ENCODE results near the gene ZNF827.

The ZNF827 gene

GRCh38 chr4:145938618-145939440 lies at the start of gene ZNF827:
ZNF827 (minus strand) TSS chr4:145938823; CDS start chr4:145938407, 416 bp downstream.
- peaks cover 41% of the 10 kb centered on the region for H3K4me1 Mint-ChIP-seq (ENCODE audit: low read depth)
- H3K9me3 Mint-ChIP-seq = no peaks in the 10 kb centered on the region
- peak within 1 kb of the TSS; percentile 98 for H3K4me3 Mint-ChIP-seq
- H3K27me3 Mint-ChIP-seq = no peaks in the 10 kb centered on the region
- peak; percentile 69 for DNase-seq
- H3K36me3 Mint-ChIP-seq (ENCODE audit: low read depth) = peaks cover 23% of the 10 kb centered on the region
- H3K27ac Mint-ChIP-seq = peak within 1 kb of the TSS; percentile 96

GRCh38 chr4:145984563-145984962 lies 45.9 kb upstream of the ZNF827 start:
- Mint-ChIP-seq H3K36me3 (ENCODE audit: low read depth) (no peaks in the 10 kb centered on the region), H3K4me1 (ENCODE audit: low read depth) (no peaks in the 10 kb centered on the region), H3K4me3 (no peak overlapping the region), H3K9me3 (no peaks in the 10 kb centered on the region), H3K27ac (no peak overlapping the region), H3K27me3 (peaks cover 13% of the 10 kb centered on the region)
- no peak for DNase-seq

GRCh38 chr4:145982791-145983190 lies 44.2 kb upstream of the ZNF827 start:
- no peak overlapping the region for H3K4me3 Mint-ChIP-seq
- H3K27me3 Mint-ChIP-seq = peaks cover 13% of the 10 kb centered on the region
- H3K4me1 Mint-ChIP-seq (ENCODE audit: low read depth) = no peaks in the 10 kb centered on the region
- no peaks in the 10 kb centered on the region for H3K9me3 Mint-ChIP-seq
- no peak for DNase-seq
- no peaks in the 10 kb centered on the region for H3K36me3 Mint-ChIP-seq (ENCODE audit: low read depth)
- no peak overlapping the region for H3K27ac Mint-ChIP-seq

- H3K9me3 Mint-ChIP-seq = no peaks in the 10 kb centered on the region
- no peak for DNase-seq
Observed at GRCh38 chr4:145979160-145979559, 40.5 kb upstream of the ZNF827 start.

GRCh38 chr4:145976680-145977079 lies 38.1 kb upstream of the ZNF827 start:
- Mint-ChIP-seq H3K4me3 (no peak overlapping the region), H3K4me1 (ENCODE audit: low read depth) (no peaks in the 10 kb centered on the region), H3K9me3 (no peaks in the 10 kb centered on the region), H3K27me3 (peaks cover 16% of the 10 kb centered on the region), H3K36me3 (ENCODE audit: low read depth) (no peaks in the 10 kb centered on the region), H3K27ac (no peak overlapping the region)
- DNase-seq = no peak

More at GRCh38 chr4:145979160-145979559, 40.5 kb upstream of the ZNF827 start:
- peaks cover 13% of the 10 kb centered on the region for H3K27me3 Mint-ChIP-seq
- no peaks in the 10 kb centered on the region for H3K4me1 Mint-ChIP-seq (ENCODE audit: low read depth)
- H3K4me3 Mint-ChIP-seq = no peak overlapping the region
- no peak overlapping the region for H3K27ac Mint-ChIP-seq
- no peaks in the 10 kb centered on the region for H3K36me3 Mint-ChIP-seq (ENCODE audit: low read depth)

- Mint-ChIP-seq H3K27ac (no peak overlapping the region), H3K9me3 (no peaks in the 10 kb centered on the region), H3K27me3 (peaks cover 5% of the 10 kb centered on the region), H3K4me3 (no peak overlapping the region), H3K36me3 (ENCODE audit: low read depth) (no peaks in the 10 kb centered on the region), H3K4me1 (ENCODE audit: low read depth) (peaks cover 2% of the 10 kb centered on the region)
- no peak for DNase-seq
Observed at GRCh38 chr4:145960012-145960411, 21.4 kb upstream of the ZNF827 start.

- Mint-ChIP-seq H3K36me3 (ENCODE audit: low read depth) (no peaks in the 10 kb centered on the region), H3K27ac (no peak overlapping the region), H3K9me3 (no peaks in the 10 kb centered on the region), H3K4me3 (no peak overlapping the region), H3K27me3 (no peaks in the 10 kb centered on the region), H3K4me1 (ENCODE audit: low read depth) (peaks cover 2% of the 10 kb centered on the region)
- DNase-seq = no peak
Observed at GRCh38 chr4:145957302-145957701, 18.7 kb upstream of the ZNF827 start.

GRCh38 chr4:145956288-145956890 lies 17.8 kb upstream of the ZNF827 start:
- peaks cover 2% of the 10 kb centered on the region for H3K4me1 Mint-ChIP-seq (ENCODE audit: low read depth)
- no peak for DNase-seq
- H3K36me3 Mint-ChIP-seq (ENCODE audit: low read depth) = no peaks in the 10 kb centered on the region
- no peak overlapping the region for H3K27ac Mint-ChIP-seq
- H3K9me3 Mint-ChIP-seq = no peaks in the 10 kb centered on the region
- no peak overlapping the region for H3K4me3 Mint-ChIP-seq
- no peaks in the 10 kb centered on the region for H3K27me3 Mint-ChIP-seq

GRCh38 chr4:145954924-145955339 lies 16.3 kb upstream of the ZNF827 start:
- Mint-ChIP-seq H3K27ac (no peak overlapping the region), H3K4me1 (ENCODE audit: low read depth) (peaks cover 2% of the 10 kb centered on the region), H3K27me3 (peaks cover 3% of the 10 kb centered on the region), H3K4me3 (no peak overlapping the region), H3K9me3 (no peaks in the 10 kb centered on the region), H3K36me3 (ENCODE audit: low read depth) (no peaks in the 10 kb centered on the region)
- no peak for DNase-seq

- peaks cover 19% of the 10 kb centered on the region for H3K27me3 Mint-ChIP-seq
- no peak overlapping the region for H3K27ac Mint-ChIP-seq
- H3K4me1 Mint-ChIP-seq (ENCODE audit: low read depth) = peaks cover 2% of the 10 kb centered on the region
- H3K4me3 Mint-ChIP-seq = no peak overlapping the region
- no peaks in the 10 kb centered on the region for H3K36me3 Mint-ChIP-seq (ENCODE audit: low read depth)
- DNase-seq = no peak
- H3K9me3 Mint-ChIP-seq = no peaks in the 10 kb centered on the region
Observed at GRCh38 chr4:145951931-145952330, 13.3 kb upstream of the ZNF827 start.

GRCh38 chr4:145945431-145946155 lies 7.0 kb upstream of the ZNF827 start:
- Mint-ChIP-seq H3K9me3 (no peaks in the 10 kb centered on the region), H3K4me3 (no peak overlapping the region), H3K36me3 (ENCODE audit: low read depth) (no peaks in the 10 kb centered on the region), H3K27me3 (peaks cover 19% of the 10 kb centered on the region), H3K27ac (no peak overlapping the region), H3K4me1 (ENCODE audit: low read depth) (no peaks in the 10 kb centered on the region)
- DNase-seq = no peak

GRCh38 chr4:145944886-145945285 lies 6.3 kb upstream of the ZNF827 start:
- Mint-ChIP-seq H3K27me3 (peaks cover 15% of the 10 kb centered on the region), H3K36me3 (ENCODE audit: low read depth) (no peaks in the 10 kb centered on the region), H3K9me3 (no peaks in the 10 kb centered on the region), H3K27ac (no peak overlapping the region), H3K4me1 (ENCODE audit: low read depth) (peaks cover 5% of the 10 kb centered on the region), H3K4me3 (no peak overlapping the region)
- no peak for DNase-seq

- H3K27ac Mint-ChIP-seq = peak overlapping the region; percentile 96
- no peaks in the 10 kb centered on the region for H3K27me3 Mint-ChIP-seq
- H3K4me1 Mint-ChIP-seq (ENCODE audit: low read depth) = peaks cover 30% of the 10 kb centered on the region
- no peaks in the 10 kb centered on the region for H3K9me3 Mint-ChIP-seq
- peaks cover 19% of the 10 kb centered on the region for H3K36me3 Mint-ChIP-seq (ENCODE audit: low read depth)
- peak overlapping the region; percentile 98 for H3K4me3 Mint-ChIP-seq
- no peak for DNase-seq
Observed at GRCh38 chr4:145939856-145940255, 1.2 kb upstream of the ZNF827 start.

GRCh38 chr4:145939441-145939750 lies 773 bp upstream of the ZNF827 start:
- H3K27me3 Mint-ChIP-seq = no peaks in the 10 kb centered on the region

More at GRCh38 chr4:145939441-145939750, 773 bp upstream of the ZNF827 start:
- Mint-ChIP-seq H3K4me3 (peak overlapping the region; percentile 98), H3K4me1 (ENCODE audit: low read depth) (peaks cover 35% of the 10 kb centered on the region), H3K9me3 (no peaks in the 10 kb centered on the region), H3K36me3 (ENCODE audit: low read depth) (peaks cover 19% of the 10 kb centered on the region), H3K27ac (peak overlapping the region; percentile 96)
- DNase-seq = no peak
